ENCODE measurements around the gene SMU1.

SMU1 gene

DNA sequence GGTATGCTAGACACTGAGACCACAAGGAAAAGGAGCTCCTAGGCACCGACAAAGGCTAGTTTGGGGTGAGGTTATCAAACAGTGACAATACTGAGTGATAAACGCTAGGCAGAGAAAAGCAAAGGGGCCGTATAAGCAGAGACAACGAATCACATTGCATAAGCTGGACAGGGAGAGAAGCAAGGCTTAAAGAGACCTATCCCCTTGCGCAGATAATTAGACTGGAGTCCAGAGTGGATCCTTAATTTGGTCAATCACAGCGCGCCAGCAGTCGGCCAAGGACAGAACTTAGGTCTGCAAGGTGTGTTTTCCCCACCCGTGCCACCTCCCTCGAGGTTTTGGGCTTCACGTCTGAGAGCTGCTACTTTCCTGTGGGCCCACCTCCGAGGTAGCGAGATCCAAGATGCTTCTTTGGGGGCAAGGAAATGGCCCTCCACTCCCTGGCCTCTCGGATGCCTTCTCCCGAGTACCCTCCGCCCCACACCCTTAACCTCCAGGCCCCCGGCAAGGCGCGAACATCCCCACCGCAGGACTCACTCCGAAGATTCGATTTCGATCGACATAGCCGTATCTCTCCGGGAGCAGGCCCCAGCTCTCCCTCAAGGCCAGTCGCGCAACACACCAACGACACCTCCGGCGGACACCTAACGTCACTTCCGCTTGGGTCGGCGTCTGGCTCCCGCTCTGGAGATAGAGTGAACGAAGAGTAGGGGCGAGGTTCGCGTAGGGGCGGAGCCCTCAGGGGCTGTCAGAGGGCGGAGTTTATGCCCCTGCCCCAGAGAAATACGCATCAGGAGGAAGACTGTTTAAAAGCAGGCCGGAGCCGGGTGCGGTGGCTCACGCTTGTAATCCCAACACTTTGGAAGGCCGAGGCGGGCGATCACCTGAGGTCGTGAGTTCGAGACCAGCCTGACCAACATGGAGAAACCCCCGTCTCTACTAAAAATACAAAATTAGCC is at the start of gene SMU1:
SMU1 (minus strand) TSS at position 629 of the 959 bp plus-strand sequence; CDS start at position 563, 66 bp downstream.
- H3K36me3 ChIP-seq (ENCODE audit: control insufficient read depth, insufficient read depth, low read length), result peaks cover 25% of the 10 kb centered on the region
- H3K9ac ChIP-seq (ENCODE audit: low read depth, low read length), result peak within 1 kb of the TSS; percentile 92
- 0 out of 2 replicates have a peak, but pooled peaks cover 3% of the 10 kb centered on the region for H3K4me1 ChIP-seq (ENCODE audit: control insufficient read depth, insufficient read depth, low read length)
- peak within 1 kb of the TSS; percentile 77 for H3K27ac ChIP-seq (ENCODE audit: low read depth, low read length)
- H3K4me3 ChIP-seq (ENCODE audit: low read depth, low read length), result peak within 1 kb of the TSS; percentile 93
- H3K9me3 ChIP-seq (ENCODE audit: control insufficient read depth, insufficient read depth, low read length), result no peaks in the 10 kb centered on the region
- no peaks in the 10 kb centered on the region for H3K27me3 ChIP-seq (ENCODE audit: control insufficient read depth, insufficient read depth, low read length)

DNA sequence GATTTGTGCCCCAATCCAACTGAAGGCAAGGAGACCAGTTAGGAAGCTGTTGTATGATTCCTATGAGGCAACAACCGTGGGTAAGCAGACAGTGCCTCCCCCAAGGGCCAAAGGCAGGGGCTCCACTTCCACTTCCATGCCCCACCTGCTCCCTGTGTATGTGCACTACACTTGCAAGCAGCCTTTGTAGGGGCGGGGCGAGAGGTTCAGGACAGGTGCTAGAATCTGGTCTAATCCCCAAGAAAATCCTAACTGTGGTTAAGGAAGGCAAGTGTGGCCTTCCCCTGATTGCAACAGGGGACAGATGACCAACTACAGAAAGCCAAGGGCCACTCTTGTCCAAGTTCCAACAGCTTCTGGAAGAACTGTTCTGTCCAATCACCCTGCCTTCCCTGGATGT is 49.0 kb upstream of the SMU1 start:
- H3K36me3 ChIP-seq (ENCODE audit: control insufficient read depth, insufficient read depth, low read length), result 0 out of 2 replicates have a peak, but pooled peaks cover 2% of the 10 kb centered on the region
- no peaks in the 10 kb centered on the region for H3K9me3 ChIP-seq (ENCODE audit: control insufficient read depth, insufficient read depth, low read length)
- no peak overlapping the region for H3K27ac ChIP-seq (ENCODE audit: low read depth, low read length)
- H3K27me3 ChIP-seq (ENCODE audit: control insufficient read depth, insufficient read depth, low read length), result no peaks in the 10 kb centered on the region
- peaks cover 5% of the 10 kb centered on the region; the same call in 1 of the 2 replicates for H3K4me1 ChIP-seq (ENCODE audit: control insufficient read depth, insufficient read depth, low read length)
- no peak overlapping the region for H3K9ac ChIP-seq (ENCODE audit: low read depth, low read length)
- no peak overlapping the region for H3K4me3 ChIP-seq (ENCODE audit: low read depth, low read length)

DNA sequence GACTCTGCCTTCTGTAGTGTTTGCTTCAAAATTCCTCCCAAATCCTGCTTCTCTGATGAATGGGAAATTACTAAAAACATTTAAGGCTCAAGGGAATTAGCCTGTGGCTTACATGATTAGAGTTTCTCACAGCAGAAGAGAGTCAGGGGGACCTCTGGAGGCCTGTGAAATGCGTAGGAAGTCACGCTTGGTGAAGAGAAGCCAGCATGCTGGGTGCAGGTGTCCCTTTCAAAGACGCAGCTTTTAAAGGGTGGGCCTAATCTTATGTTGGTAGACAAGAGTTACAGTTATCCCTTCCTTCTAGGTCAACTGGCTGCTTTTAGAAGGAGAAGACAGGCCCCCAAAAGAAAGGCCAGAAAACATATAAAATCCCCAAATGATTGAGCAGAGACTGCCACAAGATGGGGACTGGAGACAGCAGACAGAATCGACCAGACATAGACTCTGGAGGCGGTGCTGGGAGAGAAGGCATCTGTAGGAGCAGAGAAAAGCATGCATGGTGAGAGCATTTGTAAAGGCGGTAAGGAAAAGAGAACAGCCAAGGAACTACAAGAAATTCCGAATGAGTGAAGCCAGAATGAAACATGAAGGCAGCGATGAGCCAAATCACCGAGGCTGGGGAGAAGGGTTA is 48.4 kb upstream of the SMU1 start:
- H3K9ac ChIP-seq (ENCODE audit: low read depth, low read length), result no peak overlapping the region
- H3K27me3 ChIP-seq (ENCODE audit: control insufficient read depth, insufficient read depth, low read length), result no peaks in the 10 kb centered on the region
- H3K4me1 ChIP-seq (ENCODE audit: control insufficient read depth, insufficient read depth, low read length), result peaks cover 5% of the 10 kb centered on the region; the same call in 1 of the 2 replicates
- H3K36me3 ChIP-seq (ENCODE audit: control insufficient read depth, insufficient read depth, low read length), result 0 out of 2 replicates have a peak, but pooled peaks cover 2% of the 10 kb centered on the region
- no peak overlapping the region for H3K27ac ChIP-seq (ENCODE audit: low read depth, low read length)
- H3K9me3 ChIP-seq (ENCODE audit: control insufficient read depth, insufficient read depth, low read length), result no peaks in the 10 kb centered on the region
- no peak overlapping the region for H3K4me3 ChIP-seq (ENCODE audit: low read depth, low read length)

DNA sequence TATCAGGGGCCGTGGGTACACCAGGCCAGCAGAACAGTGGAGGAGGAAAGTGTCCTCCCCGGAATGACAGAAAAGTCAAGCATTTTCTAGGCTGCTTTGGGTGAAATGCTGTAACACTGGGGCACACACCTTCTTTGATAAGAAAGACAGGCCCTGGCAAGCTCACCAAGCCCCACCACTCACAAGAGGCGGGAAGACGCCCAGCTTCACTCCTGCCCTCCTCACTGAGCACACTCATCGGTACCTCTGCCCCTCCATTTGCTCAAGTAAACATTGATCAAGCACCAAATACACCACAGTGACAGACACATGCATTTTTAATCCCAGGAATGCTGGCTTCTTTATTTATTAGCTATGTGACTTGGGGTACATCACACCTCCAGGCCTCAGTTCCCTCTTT is 47.6 kb upstream of the SMU1 start:
- no peak overlapping the region for H3K27ac ChIP-seq (ENCODE audit: low read depth, low read length)
- H3K36me3 ChIP-seq (ENCODE audit: control insufficient read depth, insufficient read depth, low read length), result 0 out of 2 replicates have a peak, but pooled peaks cover 2% of the 10 kb centered on the region

DNA sequence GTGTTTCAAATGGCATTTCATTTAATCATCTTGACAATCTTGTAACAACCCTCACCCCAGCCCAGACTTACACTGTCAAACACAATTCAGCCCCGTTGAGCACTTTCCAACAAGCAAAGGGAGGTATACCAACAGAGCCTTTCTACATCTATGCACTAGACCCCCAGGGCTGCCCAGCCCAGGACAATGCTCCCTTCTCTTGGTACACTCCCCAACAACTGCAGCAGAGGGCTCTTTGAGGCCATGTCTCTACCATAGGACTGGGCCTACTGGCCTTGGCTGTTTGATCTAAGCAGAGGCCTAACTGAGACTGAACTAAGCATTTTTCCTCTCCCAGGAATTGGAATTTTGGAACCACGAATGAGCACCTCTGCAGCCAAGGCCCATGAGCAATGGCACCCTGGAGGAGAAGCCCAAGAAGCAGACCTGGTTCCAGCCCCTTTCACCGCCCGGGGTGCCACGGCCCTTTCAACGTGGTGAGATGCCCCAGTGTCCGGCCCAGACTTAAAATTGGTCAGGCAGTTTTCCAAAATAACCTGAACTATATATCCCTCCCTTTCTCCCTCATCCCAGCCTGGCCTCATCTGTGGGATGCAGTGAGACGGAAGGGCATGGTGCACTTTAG is 47.0 kb upstream of the SMU1 start:
- H3K27ac ChIP-seq (ENCODE audit: low read depth, low read length), result no peak overlapping the region
- H3K4me3 ChIP-seq (ENCODE audit: low read depth, low read length), result no peak overlapping the region
- no peaks in the 10 kb centered on the region for H3K27me3 ChIP-seq (ENCODE audit: control insufficient read depth, insufficient read depth, low read length)
- H3K9me3 ChIP-seq (ENCODE audit: control insufficient read depth, insufficient read depth, low read length), result no peaks in the 10 kb centered on the region
- peaks cover 5% of the 10 kb centered on the region; the same call in 1 of the 2 replicates for H3K4me1 ChIP-seq (ENCODE audit: control insufficient read depth, insufficient read depth, low read length)
- H3K9ac ChIP-seq (ENCODE audit: low read depth, low read length), result no peak overlapping the region
- H3K36me3 ChIP-seq (ENCODE audit: control insufficient read depth, insufficient read depth, low read length), result no peaks in the 10 kb centered on the region

More for the DNA sequence above, 47.6 kb upstream of the SMU1 start:
- Histone ChIP-seq H3K4me1 (ENCODE audit: control insufficient read depth, insufficient read depth, low read length) (peaks cover 5% of the 10 kb centered on the region; the same call in 1 of the 2 replicates), H3K4me3 (ENCODE audit: low read depth, low read length) (no peak overlapping the region), H3K9ac (ENCODE audit: low read depth, low read length) (no peak overlapping the region), H3K9me3 (ENCODE audit: control insufficient read depth, insufficient read depth, low read length) (no peaks in the 10 kb centered on the region), H3K27me3 (ENCODE audit: control insufficient read depth, insufficient read depth, low read length) (no peaks in the 10 kb centered on the region)

DNA sequence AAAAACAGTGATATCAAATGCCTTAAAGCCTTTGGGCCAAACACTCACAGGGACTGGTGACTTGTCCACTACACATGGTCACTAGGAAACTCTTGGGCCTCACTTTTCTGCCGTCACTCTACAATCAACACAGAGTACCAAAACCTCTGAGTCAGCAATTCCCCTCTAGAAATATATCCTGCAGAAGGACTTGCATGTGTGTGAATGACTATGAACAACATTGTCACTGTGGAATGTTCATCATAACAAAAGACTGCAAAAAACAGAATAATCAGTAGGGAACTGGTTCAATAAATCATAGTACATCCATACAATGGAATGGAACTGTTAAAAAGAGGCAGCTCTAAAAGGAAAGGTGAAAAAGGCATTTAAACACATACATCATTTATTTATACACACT is 44.1 kb upstream of the SMU1 start:
- Histone ChIP-seq H3K9me3 (ENCODE audit: control insufficient read depth, insufficient read depth, low read length) (no peaks in the 10 kb centered on the region), H3K4me1 (ENCODE audit: control insufficient read depth, insufficient read depth, low read length) (no peaks in the 10 kb centered on the region), H3K27me3 (ENCODE audit: control insufficient read depth, insufficient read depth, low read length) (no peaks in the 10 kb centered on the region), H3K27ac (ENCODE audit: low read depth, low read length) (no peak overlapping the region), H3K36me3 (ENCODE audit: control insufficient read depth, insufficient read depth, low read length) (no peaks in the 10 kb centered on the region), H3K4me3 (ENCODE audit: low read depth, low read length) (no peak overlapping the region), H3K9ac (ENCODE audit: low read depth, low read length) (no peak overlapping the region)

DNA sequence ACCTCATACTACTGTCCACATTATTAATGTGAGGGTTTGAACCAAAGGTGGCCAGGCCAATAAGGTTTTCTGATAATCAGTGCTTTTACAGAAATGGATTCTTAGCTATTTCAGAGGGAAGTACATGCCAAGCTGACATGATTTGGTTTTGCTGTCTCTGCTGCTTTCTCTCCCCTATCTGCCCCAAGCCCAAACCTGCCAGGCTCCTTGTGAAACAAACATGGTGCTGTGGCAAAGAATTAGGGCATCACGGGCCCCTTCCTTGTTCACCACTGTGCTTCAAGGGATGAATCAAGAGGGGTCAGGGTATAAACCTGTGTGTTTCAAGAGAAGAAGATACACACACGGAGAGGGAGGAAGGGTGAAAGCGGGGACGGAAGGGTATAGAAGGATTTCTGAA is 41.3 kb upstream of the SMU1 start:
- Histone ChIP-seq H3K4me3 (ENCODE audit: low read depth, low read length) (no peak overlapping the region), H3K9me3 (ENCODE audit: control insufficient read depth, insufficient read depth, low read length) (no peaks in the 10 kb centered on the region), H3K36me3 (ENCODE audit: control insufficient read depth, insufficient read depth, low read length) (peaks cover 5% of the 10 kb centered on the region; the same call in 1 of the 2 replicates), H3K9ac (ENCODE audit: low read depth, low read length) (no peak overlapping the region), H3K4me1 (ENCODE audit: control insufficient read depth, insufficient read depth, low read length) (no peaks in the 10 kb centered on the region), H3K27ac (ENCODE audit: low read depth, low read length) (no peak overlapping the region), H3K27me3 (ENCODE audit: control insufficient read depth, insufficient read depth, low read length) (no peaks in the 10 kb centered on the region)

DNA sequence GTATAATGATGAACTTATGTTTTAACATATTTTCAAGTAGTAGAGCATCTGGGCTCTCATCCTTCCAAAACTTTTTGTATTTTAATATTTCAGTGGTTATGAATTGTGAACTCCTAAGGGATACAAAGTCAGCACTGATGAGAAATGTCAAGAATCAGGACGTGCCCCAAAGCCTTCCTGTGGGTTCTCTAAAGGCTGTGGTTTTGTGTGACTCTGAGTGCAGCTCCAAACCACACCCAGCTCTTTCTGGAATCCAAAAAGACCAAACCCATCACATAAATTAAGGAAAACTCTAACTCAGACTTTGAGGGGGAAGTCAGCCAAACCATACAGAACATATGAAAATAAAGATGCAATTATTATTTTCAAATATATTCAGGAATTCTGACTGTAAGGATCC is 40.8 kb upstream of the SMU1 start:
- no peak overlapping the region for H3K4me3 ChIP-seq (ENCODE audit: low read depth, low read length)
- peaks cover 5% of the 10 kb centered on the region; the same call in 1 of the 2 replicates for H3K36me3 ChIP-seq (ENCODE audit: control insufficient read depth, insufficient read depth, low read length)
- H3K4me1 ChIP-seq (ENCODE audit: control insufficient read depth, insufficient read depth, low read length), result 0 out of 2 replicates have a peak, but pooled peaks cover 3% of the 10 kb centered on the region
- no peaks in the 10 kb centered on the region for H3K27me3 ChIP-seq (ENCODE audit: control insufficient read depth, insufficient read depth, low read length)
- no peaks in the 10 kb centered on the region for H3K9me3 ChIP-seq (ENCODE audit: control insufficient read depth, insufficient read depth, low read length)
- no peak overlapping the region for H3K27ac ChIP-seq (ENCODE audit: low read depth, low read length)
- H3K9ac ChIP-seq (ENCODE audit: low read depth, low read length), result no peak overlapping the region

DNA sequence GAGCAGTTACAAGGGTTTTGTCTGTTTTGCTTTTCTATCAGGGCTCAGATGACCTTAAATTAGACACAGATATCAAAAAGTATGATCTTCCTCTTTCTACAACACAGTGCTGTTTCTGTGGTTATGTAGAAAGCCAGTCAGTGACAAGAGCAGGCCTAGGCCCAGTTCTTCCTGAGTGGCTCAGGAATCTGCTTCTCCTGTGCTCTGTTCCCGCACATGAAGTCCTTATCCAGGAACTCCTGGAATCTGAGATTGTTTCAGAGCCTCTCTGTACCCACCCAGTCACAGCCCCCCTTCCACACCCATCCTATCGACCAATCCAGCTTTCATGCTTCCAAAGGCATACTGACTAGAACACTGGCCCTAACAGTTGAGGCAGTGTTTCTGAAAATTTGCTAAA is 40.4 kb upstream of the SMU1 start:
- Histone ChIP-seq H3K36me3 (ENCODE audit: control insufficient read depth, insufficient read depth, low read length) (peaks cover 5% of the 10 kb centered on the region; the same call in 1 of the 2 replicates), H3K4me1 (ENCODE audit: control insufficient read depth, insufficient read depth, low read length) (peaks cover 7% of the 10 kb centered on the region), H3K4me3 (ENCODE audit: low read depth, low read length) (no peak overlapping the region), H3K9ac (ENCODE audit: low read depth, low read length) (no peak overlapping the region), H3K27me3 (ENCODE audit: control insufficient read depth, insufficient read depth, low read length) (no peaks in the 10 kb centered on the region), H3K9me3 (ENCODE audit: control insufficient read depth, insufficient read depth, low read length) (no peaks in the 10 kb centered on the region), H3K27ac (ENCODE audit: low read depth, low read length) (no peak overlapping the region)

DNA sequence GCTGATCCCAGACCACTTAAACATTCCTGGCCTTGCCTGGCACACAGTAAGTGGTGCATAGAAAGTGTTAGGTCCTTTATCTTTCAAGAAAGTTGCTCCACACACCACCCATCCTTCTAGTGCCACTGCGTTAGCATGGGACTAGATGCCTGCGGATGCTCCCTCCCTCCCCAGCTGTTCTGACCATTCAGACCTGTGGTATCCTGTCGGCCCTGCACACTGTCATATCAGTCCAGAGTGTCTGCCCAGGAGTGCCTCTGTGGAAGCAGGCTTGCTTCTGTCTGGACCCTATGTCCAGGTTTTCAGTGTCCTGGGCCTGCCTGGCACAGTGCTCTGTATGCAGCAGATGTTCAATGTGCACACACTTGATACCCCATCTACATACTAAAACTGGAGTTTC is 38.3 kb upstream of the SMU1 start:
- H3K9ac ChIP-seq (ENCODE audit: low read depth, low read length), result no peak overlapping the region
- no peaks in the 10 kb centered on the region for H3K9me3 ChIP-seq (ENCODE audit: control insufficient read depth, insufficient read depth, low read length)
- no peak overlapping the region for H3K4me3 ChIP-seq (ENCODE audit: low read depth, low read length)
- peaks cover 5% of the 10 kb centered on the region; the same call in 1 of the 2 replicates for H3K36me3 ChIP-seq (ENCODE audit: control insufficient read depth, insufficient read depth, low read length)
- no peak overlapping the region for H3K27ac ChIP-seq (ENCODE audit: low read depth, low read length)
- H3K27me3 ChIP-seq (ENCODE audit: control insufficient read depth, insufficient read depth, low read length), result no peaks in the 10 kb centered on the region
- H3K4me1 ChIP-seq (ENCODE audit: control insufficient read depth, insufficient read depth, low read length), result peaks cover 11% of the 10 kb centered on the region

All from HUES48 (cell line).